ENCODE results near the gene LOXL3. TPM values are rescaled to one million over a fixed set of nuclear protein-coding genes. Genes with fewer than 3 reads are reported as not detected.

The LOXL3 gene
- total RNA-seq, 1 donor from 2014 or later, result 17.6 TPM

DNA sequence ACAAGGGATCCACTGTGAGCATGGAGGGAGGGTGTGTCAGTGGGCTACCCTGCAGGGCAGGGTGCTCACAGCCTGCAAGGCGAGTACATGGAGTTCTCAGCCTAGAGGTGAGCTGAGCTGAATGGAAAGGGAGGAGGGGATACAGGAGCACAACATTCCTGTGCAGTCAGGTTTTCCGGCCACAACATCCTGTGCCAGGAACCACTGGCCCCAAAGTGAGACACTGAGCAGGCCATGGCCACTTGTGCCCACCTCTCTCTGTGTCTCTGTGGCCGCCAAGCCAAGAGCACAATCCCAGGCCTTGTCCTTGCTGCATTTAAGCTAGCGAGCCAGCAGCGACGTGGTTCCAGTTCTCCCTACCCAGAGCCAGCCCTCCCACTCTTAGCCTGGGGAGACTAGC, 6.8 kb upstream of the LOXL3 start:
- Mint-ChIP-seq H3K27ac (ENCODE audit: unreplicated experiment) (no peak overlapping the region), H3K4me1 (ENCODE audit: low read depth, unreplicated experiment) (peaks cover 9% of the 10 kb centered on the region), H3K9me3 (ENCODE audit: unreplicated experiment) (no peaks in the 10 kb centered on the region), H3K36me3 (ENCODE audit: low read depth, unreplicated experiment) (no peaks in the 10 kb centered on the region), H3K27me3 (ENCODE audit: low read depth, unreplicated experiment) (peaks cover 4% of the 10 kb centered on the region), H3K4me3 (ENCODE audit: unreplicated experiment) (no peak overlapping the region)
- DNase-seq (ENCODE audit: low read depth) (no peak), FAIRE-seq (no peak)
- H2AFZ ChIP-seq (ENCODE audit: low read depth, low read length), result peak overlapping the region; percentile 51
- H3K4me3 ChIP-seq (ENCODE audit: insufficient read depth, low read depth, low read length), result no peak overlapping the region
- no peak overlapping the region for H3K27ac ChIP-seq (ENCODE audit: low read depth, low read length)
- H3K4me1 ChIP-seq (ENCODE audit: insufficient read depth, low read length), result peaks cover 24% of the 10 kb centered on the region
- H3K79me2 ChIP-seq (ENCODE audit: insufficient read depth, low read length), result peaks cover 10% of the 10 kb centered on the region
- H3K4me2 ChIP-seq (ENCODE audit: low read length), result peak overlapping the region; percentile 61
- peaks cover 11% of the 10 kb centered on the region for H4K20me1 ChIP-seq (ENCODE audit: insufficient read depth, low read length)
- no peaks in the 10 kb centered on the region for H3K36me3 ChIP-seq (ENCODE audit: insufficient read depth, low read length)
- no peak overlapping the region for H3K9ac ChIP-seq (ENCODE audit: low read length)
- TF ChIP-seq EZH2 (IDR thresholded peaks at IDR 0.05; ENCODE audit: insufficient read depth, low read length), result no peak
- TF ChIP-seq CTCF (IDR thresholded peaks at IDR 0.05; ENCODE audit: insufficient read depth, low read depth, low read length), result no peak
- no peaks in the 10 kb centered on the region for H3K9me3 ChIP-seq (ENCODE audit: insufficient read depth, low read depth, low read length)
- H3K27me3 ChIP-seq (ENCODE audit: insufficient read depth, low read length), result no peaks in the 10 kb centered on the region

DNA sequence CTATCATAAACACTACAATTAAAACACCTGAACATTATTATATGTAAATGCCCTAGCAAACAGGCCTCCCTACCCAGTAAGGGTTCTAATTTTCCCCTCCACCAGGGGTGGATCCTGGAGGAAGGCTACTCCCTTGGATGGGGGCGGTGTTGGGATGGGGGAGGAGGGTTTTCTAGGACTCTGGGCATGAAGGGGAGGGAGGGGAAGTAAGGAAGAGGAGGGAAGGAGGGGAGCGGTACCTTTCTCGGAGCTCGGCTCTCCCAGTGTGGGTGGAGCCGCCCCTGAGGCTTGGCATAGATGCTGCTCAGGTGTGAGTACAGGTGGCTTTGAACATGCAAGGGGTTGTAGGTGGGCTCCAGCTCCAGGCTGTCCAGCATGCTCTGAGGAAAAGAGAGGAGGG, 6.2 kb upstream of the LOXL3 start:
- H3K4me1 ChIP-seq (ENCODE audit: insufficient read depth, low read length), result peaks cover 28% of the 10 kb centered on the region
- H3K4me2 ChIP-seq (ENCODE audit: low read length), result no peak overlapping the region
- H2AFZ ChIP-seq (ENCODE audit: low read depth, low read length), result no peak overlapping the region
- peaks cover 4% of the 10 kb centered on the region for H3K27me3 Mint-ChIP-seq (ENCODE audit: low read depth, unreplicated experiment)
- H3K9me3 ChIP-seq (ENCODE audit: insufficient read depth, low read depth, low read length), result no peaks in the 10 kb centered on the region
- H3K27me3 ChIP-seq (ENCODE audit: insufficient read depth, low read length), result no peaks in the 10 kb centered on the region
- H3K36me3 ChIP-seq (ENCODE audit: insufficient read depth, low read length), result no peaks in the 10 kb centered on the region
- FAIRE-seq (no peak), DNase-seq (ENCODE audit: low read depth) (no peak)
- no peak overlapping the region for H3K9ac ChIP-seq (ENCODE audit: low read length)
- H3K4me1 Mint-ChIP-seq (ENCODE audit: low read depth, unreplicated experiment), result peaks cover 9% of the 10 kb centered on the region
- TF ChIP-seq CTCF (IDR thresholded peaks at IDR 0.05; ENCODE audit: insufficient read depth, low read depth, low read length) (no peak), EZH2 (IDR thresholded peaks at IDR 0.05; ENCODE audit: insufficient read depth, low read length) (no peak)
- H3K27ac ChIP-seq (ENCODE audit: low read depth, low read length), result no peak overlapping the region
- H3K9me3 Mint-ChIP-seq (ENCODE audit: unreplicated experiment), result no peaks in the 10 kb centered on the region
- no peaks in the 10 kb centered on the region for H3K36me3 Mint-ChIP-seq (ENCODE audit: low read depth, unreplicated experiment)
- H3K27ac Mint-ChIP-seq (ENCODE audit: unreplicated experiment), result no peak overlapping the region
- H4K20me1 ChIP-seq (ENCODE audit: insufficient read depth, low read length), result peaks cover 11% of the 10 kb centered on the region
- H3K4me3 Mint-ChIP-seq (ENCODE audit: unreplicated experiment), result no peak overlapping the region
- H3K4me3 ChIP-seq (ENCODE audit: insufficient read depth, low read depth, low read length), result no peak overlapping the region
- peaks cover 16% of the 10 kb centered on the region for H3K79me2 ChIP-seq (ENCODE audit: insufficient read depth, low read length)

- no peaks in the 10 kb centered on the region for H3K36me3 ChIP-seq (ENCODE audit: insufficient read depth, low read length)
- no peak overlapping the region for H3K27ac ChIP-seq (ENCODE audit: low read depth, low read length)
- H2AFZ ChIP-seq (ENCODE audit: low read depth, low read length), result no peak overlapping the region
- H3K4me1 ChIP-seq (ENCODE audit: insufficient read depth, low read length), result peaks cover 15% of the 10 kb centered on the region
- H3K27me3 ChIP-seq (ENCODE audit: insufficient read depth, low read length), result no peaks in the 10 kb centered on the region
- H3K4me2 ChIP-seq (ENCODE audit: low read length), result no peak overlapping the region
- peaks cover 22% of the 10 kb centered on the region for H3K79me2 ChIP-seq (ENCODE audit: insufficient read depth, low read length)
- no peak overlapping the region for H3K9ac ChIP-seq (ENCODE audit: low read length)
- H3K27me3 Mint-ChIP-seq (ENCODE audit: low read depth, unreplicated experiment), result peaks cover 2% of the 10 kb centered on the region
- H3K9me3 ChIP-seq (ENCODE audit: insufficient read depth, low read depth, low read length), result no peaks in the 10 kb centered on the region
- H3K36me3 Mint-ChIP-seq (ENCODE audit: low read depth, unreplicated experiment), result no peaks in the 10 kb centered on the region
- no peak overlapping the region for H3K4me3 ChIP-seq (ENCODE audit: insufficient read depth, low read depth, low read length)
- DNase-seq (ENCODE audit: low read depth) (no peak), FAIRE-seq (no peak)
- no peaks in the 10 kb centered on the region for H3K9me3 Mint-ChIP-seq (ENCODE audit: unreplicated experiment)
- peaks cover 9% of the 10 kb centered on the region for H3K4me1 Mint-ChIP-seq (ENCODE audit: low read depth, unreplicated experiment)
- H3K4me3 Mint-ChIP-seq (ENCODE audit: unreplicated experiment), result no peak overlapping the region
- TF ChIP-seq CTCF (IDR thresholded peaks at IDR 0.05; ENCODE audit: insufficient read depth, low read depth, low read length) (no peak), EZH2 (IDR thresholded peaks at IDR 0.05; ENCODE audit: insufficient read depth, low read length) (no peak)
- H4K20me1 ChIP-seq (ENCODE audit: insufficient read depth, low read length), result peaks cover 11% of the 10 kb centered on the region
- H3K27ac Mint-ChIP-seq (ENCODE audit: unreplicated experiment), result no peak overlapping the region
These were observed 4.8 kb upstream of the LOXL3 start for GRCh38 chr2:74558284-74559230.

Measured in astrocyte (in vitro differentiated cells and primary cell).